HG02885 (cell line): Measurements from ENCODE around the gene HEYL.

Source experiments
- ATAC-seq: cut with Tn5 transposase; IDR thresholded peaks from one replicate; pipeline ENCODE4 v1.9.1; 2021; ENCODE audit warnings: mild to moderate bottlenecking; ENCODE audit not compliant: unreplicated experiment, poor library complexity

HEYL gene

GRCh38 chr1:39639305-39640130 is at the start of gene HEYL:
HEYL (minus strand) TSS chr1:39639643; CDS start chr1:39639625, 18 bp downstream.
- ATAC-seq: no peak

GRCh38 chr1:39689214-39689613 is 49.8 kb upstream of the HEYL start:
- ATAC-seq: no peak

- ATAC-seq: no peak
Observed at GRCh38 chr1:39688706-39689105, 49.3 kb upstream of the HEYL start.

GRCh38 chr1:39687243-39687642 is 47.8 kb upstream of the HEYL start:
- no peak for ATAC-seq

- ATAC-seq: no peak
Observed at GRCh38 chr1:39685071-39685470, 45.6 kb upstream of the HEYL start.

GRCh38 chr1:39684313-39684664 is 44.8 kb upstream of the HEYL start:
- ATAC-seq: no peak

GRCh38 chr1:39683591-39684312 is 44.3 kb upstream of the HEYL start:
- ATAC-seq: no peak

GRCh38 chr1:39681999-39682398 is 42.6 kb upstream of the HEYL start:
- no peak for ATAC-seq

- ATAC-seq: no peak
Observed at GRCh38 chr1:39681294-39681693, 41.9 kb upstream of the HEYL start.

- ATAC-seq: no peak
Observed at GRCh38 chr1:39680751-39681150, 41.3 kb upstream of the HEYL start.

GRCh38 chr1:39679821-39680220 is 40.4 kb upstream of the HEYL start:
- no peak for ATAC-seq

GRCh38 chr1:39678889-39679288 is 39.4 kb upstream of the HEYL start:
- no peak for ATAC-seq

- no peak for ATAC-seq
Observed at GRCh38 chr1:39677645-39678044, 38.2 kb upstream of the HEYL start.

- no peak for ATAC-seq
Observed at GRCh38 chr1:39676948-39677548, 37.6 kb upstream of the HEYL start.

GRCh38 chr1:39675220-39675619 is 35.8 kb upstream of the HEYL start:
- no peak for ATAC-seq

- no peak for ATAC-seq
Observed at GRCh38 chr1:39673215-39673614, 33.8 kb upstream of the HEYL start.

GRCh38 chr1:39672551-39672947 is 33.1 kb upstream of the HEYL start:
- no peak for ATAC-seq

GRCh38 chr1:39671793-39672550 is 32.5 kb upstream of the HEYL start, which contains the start of gene NT5C1A:
NT5C1A (minus strand) TSS chr1:39672107; CDS start chr1:39672038, 69 bp downstream.
- no peak for ATAC-seq

- ATAC-seq: no peak
Observed at GRCh38 chr1:39671433-39671792, 32.0 kb upstream of the HEYL start.

- ATAC-seq: no peak
Observed at GRCh38 chr1:39670689-39671088, 31.2 kb upstream of the HEYL start.

- ATAC-seq: no peak
Observed at GRCh38 chr1:39668894-39669293, 29.5 kb upstream of the HEYL start.
